GM12878 (cell line): ENCODE results near the gene AAMP. TPM values are rescaled to one million over a fixed set of nuclear protein-coding genes. Genes with fewer than 3 reads are reported as not detected.

ENCODE experiments used
- ATAC-seq: fragments of 200-7000 bp; cut with Tn5 transposase; 3 replicates; pipeline ENCODE4 v1.9.1; 2020; ENCODE audit warnings: mild to moderate bottlenecking, moderate library complexity
- BruUV-seq: library from RNA; stranded (reverse); fragments of 400-500 nt; replicated peaks from 2 replicates; lab custom pipeline; 2021; lab: Mats Ljungman, UMichigan
- CTCF ChIA-PET: fragments of 300-600 bp; sonication (Branson Sonifier 250); formaldehyde crosslinking; extraction: SDS; loops from one replicate; lab custom pipeline; 2021; ENCODE audit warnings: inconsistent platforms; lab: Yijun Ruan, JAX
- POLR2A ChIA-PET: fragments of 350-600 bp; formaldehyde crosslinking; extraction: SDS; loops from one replicate; lab custom pipeline; 2021; ENCODE audit warnings: inconsistent platforms; lab: Charles Lee
- RAD21 ChIA-PET: fragments of 300-600 bp; sonication (Branson Sonifier 250); formaldehyde crosslinking; loops from one replicate; lab custom pipeline; 2023; ENCODE audit warnings: antibody characterized with exemption; ENCODE audit not compliant: unreplicated experiment; lab: Charles Lee
- SMC1A ChIA-PET: fragments of 300-600 bp; sonication (Branson Sonifier 250); formaldehyde crosslinking; loops from one replicate; lab custom pipeline; 2023; ENCODE audit not compliant: unreplicated experiment, uncharacterized antibody; lab: Charles Lee
- DNase-seq: peaks from one replicate; pipeline ENCODE4 v3.0.0-alpha.2; 2011; ENCODE audit warnings: low read depth, low spot score
- FAIRE-seq: peaks from 3 replicates; lab custom pipeline; 2011; peaks lifted over from hg19 to GRCh38; lab: Jason Lieb, UNC
- H2AFZ ChIP-seq: 2 replicates; pipeline ENCODE4 v1.6.0; 2011; ENCODE audit warnings: low read depth, low read length, control low read depth; ENCODE audit not compliant: control insufficient read depth
- H3K27ac ChIP-seq: 2 replicates; pipeline ENCODE4 v1.5.1; 2011; ENCODE audit warnings: control low read depth; ENCODE audit not compliant: control insufficient read depth, insufficient read depth
- H3K27me3 ChIP-seq, 2 experiments: replicated peaks in 1 of 2; 2 replicates each; pipeline versions ENCODE4 v1.6.0 to v1.6.1; 2011; ENCODE audit warnings: low read length in 1 of 2; ENCODE audit not compliant: control insufficient read depth in 2 of 2, insufficient read depth in 2 of 2
- H3K36me3 ChIP-seq, 2 experiments: 2 replicates each; pipeline ENCODE4 v1.5.1; 2011; ENCODE audit warnings: low read length in 1 of 2; ENCODE audit not compliant: control insufficient read depth in 2 of 2, insufficient read depth in 2 of 2
- H3K4me1 ChIP-seq: 2 replicates; pipeline ENCODE4 v1.6.1; 2011; ENCODE audit warnings: mild to moderate bottlenecking, low read length, moderate library complexity, mixed read lengths; ENCODE audit not compliant: control insufficient read depth, insufficient read depth
- H3K4me2 ChIP-seq: 2 replicates; pipeline ENCODE4 v1.6.0; 2011; ENCODE audit warnings: control low read depth; ENCODE audit not compliant: control insufficient read depth, insufficient read depth
- H3K4me3 ChIP-seq: fragments of 200-600 bp; sonication (generic); 2 replicates; pipeline ENCODE4 v1.5.1; 2016
- H3K79me2 ChIP-seq: 2 replicates; pipeline ENCODE4 v1.6.0; 2011; ENCODE audit warnings: low read length; ENCODE audit not compliant: control insufficient read depth, insufficient read depth
- H3K9ac ChIP-seq: 2 replicates; pipeline ENCODE4 v1.8.0; 2011; ENCODE audit warnings: low read length, control low read depth, mixed read lengths; ENCODE audit not compliant: control insufficient read depth, insufficient read depth
- H3K9me3 ChIP-seq: replicated peaks from 3 replicates; pipeline ENCODE4 v1.5.1; 2011; ENCODE audit warnings: mild to moderate bottlenecking, low read length; ENCODE audit not compliant: control insufficient read depth, insufficient read depth
- H4K20me1 ChIP-seq: 2 replicates; pipeline ENCODE4 v1.6.0; 2011; ENCODE audit not compliant: control insufficient read depth, insufficient read depth
- CBFB ChIP-seq: IDR thresholded peaks from 2 replicates; pipeline ENCODE4 v1.6.1; 2016; ENCODE audit warnings: antibody characterized with exemption, low read depth
- E2F4 ChIP-seq: IDR thresholded peaks from 2 replicates; pipeline ENCODE4 v1.6.1; 2012; ENCODE audit warnings: low read depth, low read length, improper control_type of control experiment
- JUND ChIP-seq: IDR thresholded peaks from 2 replicates; pipeline ENCODE4 v1.6.1; 2012; ENCODE audit warnings: low read depth, mild to moderate bottlenecking, low read length, improper control_type of control experiment, moderate library complexity
- MEF2A ChIP-seq: IDR thresholded peaks from 2 replicates; pipeline ENCODE4 v1.6.1; 2011; ENCODE audit warnings: low read depth, mild to moderate bottlenecking, low read length, moderate library complexity; ENCODE audit not compliant: insufficient read depth
- NR2C2 ChIP-seq: IDR thresholded peaks from 2 replicates; pipeline ENCODE4 v1.6.1; 2011; ENCODE audit warnings: borderline replicate concordance, low read depth; ENCODE audit not compliant: control insufficient read depth, insufficient read length
- RBBP5 ChIP-seq: fragments of 200-600 bp; sonication (generic); conservative IDR thresholded peaks from 2 replicates; pipeline ENCODE4 v1.6.1; 2016
- WGBS: methylation state at CpG from one replicate; pipeline ENCODE4 v1.1.6; 2016; ENCODE audit warnings: low lambda C conversion rate; ENCODE audit not compliant: insufficient replicate concordance, insufficient coverage; ENCODE audit errors: missing lambda C conversion rate; 5-methylcytosine and 5-hydroxymethylcytosine counted together
- in situ Hi-C: fragments of 300-500 bp; cut with MboI; formaldehyde crosslinking; loops from 9 replicates; pipeline ENCODE4 v1.14.3; 2018; ENCODE audit warnings: mixed read lengths
- intact Hi-C: fragments of 100-400 bp; cut with micrococcal nuclease; formaldehyde crosslinking; loops from one replicate; pipeline ENCODE4 v1.14.2; 2022; ENCODE audit not compliant: unreplicated experiment
- polyA plus RNA-seq, 11 experiments: library from polyadenylated mRNA; depleted of rRNA in 4 of 11; unstranded in 6 of 11; stranded (reverse) in 5 of 11; fragments of >200 nt; fragmentation: Nextera tagmentation in 4 of 11; fragmentation: Illumina TruSeq in 1 of 11; extraction: Ambion mirVana in 4 of 11; extraction: Trizol in 1 of 11; gene quantifications; 1 replicate in 1 of 11; 2 replicates in 10 of 11; pipeline versions ENCODE4 v1.2.1 to v1.2.3, GENCODE V29; 2011 to 2016; ENCODE audit warnings: inconsistent platforms in 2 of 11, missing spikeins in 2 of 11, low read depth in 1 of 11
- total RNA-seq, 4 experiments: library from RNA; depleted of rRNA in 3 of 4; stranded (reverse); fragments of >200 nt in 3 of 4; fragmentation: Illumina TruSeq in 1 of 4; extraction: Trizol in 1 of 4; gene quantifications; 2 replicates each; pipeline versions ENCODE4 v1.2.1 to v1.2.3, GENCODE V29; 2013 to 2021
- TF ChIP-seq, protein P1 (sequence below): fragments of 450-650 bp; IDR thresholded peaks from 2 replicates; pipeline ENCODE4 v1.6.1; 2017; ENCODE audit warnings: mild to moderate bottlenecking, moderate library complexity
- TF ChIP-seq, protein P2 (sequence below): fragments of 450-650 bp; IDR thresholded peaks from 2 replicates; pipeline ENCODE4 v1.6.1; 2017; ENCODE audit warnings: antibody characterized with exemption, mild to moderate bottlenecking, moderate library complexity

The AAMP gene
- total and polyA plus RNA-seq, 10 of the 15 experiments (the other 5 are each of a cell fraction or from before 2014, with no cell fraction given) = 4.4 to 140 (median 81.9) TPM

GRCh38 chr2:218267259-218267658 is 2.7 kb downstream of the AAMP start (continued):
- TF ChIP-seq, protein P1, sequence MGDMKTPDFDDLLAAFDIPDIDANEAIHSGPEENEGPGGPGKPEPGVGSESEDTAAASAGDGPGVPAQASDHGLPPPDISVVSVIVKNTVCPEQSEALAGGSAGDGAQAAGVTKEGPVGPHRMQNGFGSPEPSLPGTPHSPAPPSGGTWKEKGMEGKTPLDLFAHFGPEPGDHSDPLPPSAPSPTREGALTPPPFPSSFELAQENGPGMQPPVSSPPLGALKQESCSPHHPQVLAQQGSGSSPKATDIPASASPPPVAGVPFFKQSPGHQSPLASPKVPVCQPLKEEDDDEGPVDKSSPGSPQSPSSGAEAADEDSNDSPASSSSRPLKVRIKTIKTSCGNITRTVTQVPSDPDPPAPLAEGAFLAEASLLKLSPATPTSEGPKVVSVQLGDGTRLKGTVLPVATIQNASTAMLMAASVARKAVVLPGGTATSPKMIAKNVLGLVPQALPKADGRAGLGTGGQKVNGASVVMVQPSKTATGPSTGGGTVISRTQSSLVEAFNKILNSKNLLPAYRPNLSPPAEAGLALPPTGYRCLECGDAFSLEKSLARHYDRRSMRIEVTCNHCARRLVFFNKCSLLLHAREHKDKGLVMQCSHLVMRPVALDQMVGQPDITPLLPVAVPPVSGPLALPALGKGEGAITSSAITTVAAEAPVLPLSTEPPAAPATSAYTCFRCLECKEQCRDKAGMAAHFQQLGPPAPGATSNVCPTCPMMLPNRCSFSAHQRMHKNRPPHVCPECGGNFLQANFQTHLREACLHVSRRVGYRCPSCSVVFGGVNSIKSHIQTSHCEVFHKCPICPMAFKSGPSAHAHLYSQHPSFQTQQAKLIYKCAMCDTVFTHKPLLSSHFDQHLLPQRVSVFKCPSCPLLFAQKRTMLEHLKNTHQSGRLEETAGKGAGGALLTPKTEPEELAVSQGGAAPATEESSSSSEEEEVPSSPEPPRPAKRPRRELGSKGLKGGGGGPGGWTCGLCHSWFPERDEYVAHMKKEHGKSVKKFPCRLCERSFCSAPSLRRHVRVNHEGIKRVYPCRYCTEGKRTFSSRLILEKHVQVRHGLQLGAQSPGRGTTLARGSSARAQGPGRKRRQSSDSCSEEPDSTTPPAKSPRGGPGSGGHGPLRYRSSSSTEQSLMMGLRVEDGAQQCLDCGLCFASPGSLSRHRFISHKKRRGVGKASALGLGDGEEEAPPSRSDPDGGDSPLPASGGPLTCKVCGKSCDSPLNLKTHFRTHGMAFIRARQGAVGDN = no peak
- TF ChIP-seq CBFB = no peak

DNA sequence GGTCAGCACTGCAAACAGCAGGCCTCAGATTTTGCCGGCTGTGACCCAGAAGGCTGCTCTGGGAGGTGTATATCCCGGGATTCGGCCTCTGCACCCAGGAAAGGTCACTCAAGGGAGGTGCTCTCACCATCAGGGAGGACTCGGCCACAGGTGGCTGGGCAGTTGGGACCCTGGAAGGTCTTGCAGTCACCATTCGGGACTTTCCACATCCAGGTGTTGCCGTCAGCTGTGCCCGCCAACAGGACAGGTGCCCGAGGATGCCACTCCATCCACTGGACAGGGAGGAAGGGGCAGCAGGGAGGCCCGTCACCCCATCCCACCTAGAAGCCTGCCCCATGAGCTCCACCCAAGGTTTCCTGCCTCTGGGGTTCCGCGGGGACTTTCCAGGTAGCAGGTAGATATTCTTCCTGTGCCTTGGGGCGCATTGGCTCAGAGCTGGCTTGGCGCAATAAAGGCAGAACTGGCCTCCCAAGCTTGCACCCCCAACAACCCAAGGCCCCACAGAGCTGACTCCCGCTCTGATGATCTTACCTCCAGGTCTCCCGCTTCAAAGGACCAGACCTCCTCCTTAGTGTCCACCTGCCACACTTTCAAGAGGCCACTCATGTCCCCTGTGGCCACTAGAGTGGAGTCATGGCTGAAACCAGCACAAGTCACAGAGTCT is 3.5 kb downstream of the AAMP start:
- POLR2A ChIA-PET = no interaction called here
- ATAC-seq (no peak), FAIRE-seq (no peak), DNase-seq (no peak)
- RAD21 ChIA-PET = interaction anchor here (0.5 kb wide), 1 partner anchor 322 kb away, joined by 3 read pairs; no protein-coding TSS in a partner anchor
- H3K36me3 ChIP-seq = peaks cover 10 to 18% of the 10 kb centered on the region in 2 experiments; a peak in 3 of 4 replicates
- no TSS peak for BruUV-seq
- H3K79me2 ChIP-seq = peaks cover 17% of the 10 kb centered on the region
- H2AFZ ChIP-seq = no peak overlapping the region
- no peaks in the 10 kb centered on the region for H3K9me3 ChIP-seq
- in situ Hi-C loops (no loop called here), intact Hi-C loops (no loop called here)
- WGBS = 92% methylated on average over 15 of the region's 15 CpGs
- no peak overlapping the region for H3K27ac ChIP-seq
- SMC1A ChIA-PET = no interaction called here
- H3K4me1 ChIP-seq = peaks cover 17% of the 10 kb centered on the region
- H4K20me1 ChIP-seq = no peaks in the 10 kb centered on the region
- no peak overlapping the region for H3K4me3 ChIP-seq
- CTCF ChIA-PET = no interaction called here
- no peaks in the 10 kb centered on the region for H3K27me3 ChIP-seq
- H3K9ac ChIP-seq = no peak overlapping the region
- H3K4me2 ChIP-seq = no peak overlapping the region
- TF ChIP-seq MEF2A (no peak), JUND (no peak), NR2C2 (no peak), E2F4 (no peak), RBBP5 (no peak)
- TF ChIP-seq, protein P2, sequence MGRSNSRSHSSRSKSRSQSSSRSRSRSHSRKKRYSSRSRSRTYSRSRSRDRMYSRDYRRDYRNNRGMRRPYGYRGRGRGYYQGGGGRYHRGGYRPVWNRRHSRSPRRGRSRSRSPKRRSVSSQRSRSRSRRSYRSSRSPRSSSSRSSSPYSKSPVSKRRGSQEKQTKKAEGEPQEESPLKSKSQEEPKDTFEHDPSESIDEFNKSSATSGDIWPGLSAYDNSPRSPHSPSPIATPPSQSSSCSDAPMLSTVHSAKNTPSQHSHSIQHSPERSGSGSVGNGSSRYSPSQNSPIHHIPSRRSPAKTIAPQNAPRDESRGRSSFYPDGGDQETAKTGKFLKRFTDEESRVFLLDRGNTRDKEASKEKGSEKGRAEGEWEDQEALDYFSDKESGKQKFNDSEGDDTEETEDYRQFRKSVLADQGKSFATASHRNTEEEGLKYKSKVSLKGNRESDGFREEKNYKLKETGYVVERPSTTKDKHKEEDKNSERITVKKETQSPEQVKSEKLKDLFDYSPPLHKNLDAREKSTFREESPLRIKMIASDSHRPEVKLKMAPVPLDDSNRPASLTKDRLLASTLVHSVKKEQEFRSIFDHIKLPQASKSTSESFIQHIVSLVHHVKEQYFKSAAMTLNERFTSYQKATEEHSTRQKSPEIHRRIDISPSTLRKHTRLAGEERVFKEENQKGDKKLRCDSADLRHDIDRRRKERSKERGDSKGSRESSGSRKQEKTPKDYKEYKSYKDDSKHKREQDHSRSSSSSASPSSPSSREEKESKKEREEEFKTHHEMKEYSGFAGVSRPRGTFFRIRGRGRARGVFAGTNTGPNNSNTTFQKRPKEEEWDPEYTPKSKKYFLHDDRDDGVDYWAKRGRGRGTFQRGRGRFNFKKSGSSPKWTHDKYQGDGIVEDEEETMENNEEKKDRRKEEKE = no peak
- TF ChIP-seq, protein P1 = no peak
